Camera-type eye (tissue), 1 donor: ENCODE results near the gene SCN1A. TPM values are rescaled to one million over a fixed set of nuclear protein-coding genes. Genes with fewer than 3 reads are reported as not detected.

Source experiments
- total RNA-seq: library from RNA; depleted of rRNA; stranded (reverse); fragments of >200 nt; gene quantifications from one replicate; pipeline ENCODE4 v1.2.3, GENCODE V29; 2014

The SCN1A gene
- total RNA-seq, result 10.5 TPM

DNA sequence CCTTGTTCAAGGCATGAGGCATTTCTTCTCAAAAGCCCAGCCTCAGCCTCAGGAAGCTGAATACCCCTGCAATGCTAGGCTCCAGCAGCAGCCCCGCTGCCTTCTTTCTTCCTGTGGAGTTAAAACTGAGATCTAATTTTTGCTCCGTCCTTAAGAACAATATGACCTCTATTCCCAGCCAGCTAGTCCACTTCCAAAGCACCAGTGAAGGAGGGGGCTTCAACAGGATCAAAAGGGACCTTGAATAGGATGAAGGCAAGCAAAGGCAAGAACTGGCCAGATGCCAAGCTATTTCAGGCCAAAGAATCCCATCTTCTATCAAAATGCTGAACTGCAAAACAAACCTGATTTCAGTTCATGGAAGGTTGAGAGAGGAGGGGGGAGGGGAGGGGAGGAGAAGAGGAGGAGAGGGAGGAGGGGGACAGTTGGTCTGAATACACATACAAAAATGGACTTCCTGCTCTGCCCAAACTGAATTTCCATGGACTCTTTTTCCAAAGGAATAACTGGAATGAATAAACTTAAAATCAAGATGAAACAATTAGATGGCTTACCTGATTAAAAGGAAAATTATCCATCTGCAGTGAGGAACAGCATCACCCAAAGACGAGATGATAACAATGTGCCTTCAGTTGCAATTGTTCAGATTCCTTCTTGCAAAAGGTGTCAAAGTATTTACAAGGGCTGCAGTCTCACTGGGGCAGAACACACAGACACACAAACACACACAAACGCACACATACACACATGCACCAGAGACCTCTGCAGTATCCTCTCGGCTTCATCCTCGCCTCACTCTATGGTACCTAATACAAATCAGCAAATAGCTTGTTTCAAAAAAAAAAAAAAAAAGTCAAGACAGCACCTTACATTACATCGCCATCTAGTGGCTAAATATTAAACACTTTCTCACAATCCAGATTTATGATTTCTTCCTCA lies at the start of gene SCN1A:
SCN1A (minus strand) TSS at position 804 of the 939 bp plus-strand sequence. CDS start 54,399 bp downstream, outside the sequence.

GRCh38 chr2:165953655-165954606 lies 173.9 kb downstream of the SCN1A start, which contains the start of gene TTC21B:
TTC21B (minus strand) TSS chr2:165953776; CDS start chr2:165953705, 71 bp downstream.

Other genes starting within 250 kb of the SCN1A start
- gene TTC21B, start 174.2 kb downstream of the SCN1A start, total RNA-seq, result 109 TPM
- gene SCN9A, start 247.9 kb upstream of the SCN1A start, total RNA-seq, result 20.1 TPM